Measurements from ENCODE around the gene KCNQ4.

The KCNQ4 gene

DNA sequence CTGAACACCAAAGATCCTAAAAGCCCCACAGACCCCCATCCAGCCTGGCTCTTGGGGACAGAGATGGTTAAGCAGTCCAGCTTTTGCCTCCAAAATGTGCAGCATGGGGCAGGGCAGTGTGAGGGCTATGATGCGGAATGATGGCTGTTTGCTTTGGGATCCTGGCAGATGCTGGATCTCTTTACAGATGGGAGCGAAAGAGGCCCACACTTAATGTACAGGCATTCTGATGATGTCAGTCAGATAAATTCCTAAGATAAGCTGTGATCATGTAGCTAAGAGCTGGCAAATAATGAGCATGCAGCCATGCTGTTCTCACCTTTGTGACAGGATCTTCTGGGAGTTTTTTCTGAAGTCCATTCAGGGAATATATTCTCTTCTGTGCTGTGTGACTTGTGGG, 17.6 kb upstream of the KCNQ4 start:
- peaks cover 53 to 98% of the 10 kb centered on the region in 2 donors for H3K36me3 ChIP-seq (replicated peaks in 1 of 2; ENCODE audit: control insufficient read depth in 2 of 2, insufficient read depth in 2 of 2, low read length in 2 of 2)

DNA sequence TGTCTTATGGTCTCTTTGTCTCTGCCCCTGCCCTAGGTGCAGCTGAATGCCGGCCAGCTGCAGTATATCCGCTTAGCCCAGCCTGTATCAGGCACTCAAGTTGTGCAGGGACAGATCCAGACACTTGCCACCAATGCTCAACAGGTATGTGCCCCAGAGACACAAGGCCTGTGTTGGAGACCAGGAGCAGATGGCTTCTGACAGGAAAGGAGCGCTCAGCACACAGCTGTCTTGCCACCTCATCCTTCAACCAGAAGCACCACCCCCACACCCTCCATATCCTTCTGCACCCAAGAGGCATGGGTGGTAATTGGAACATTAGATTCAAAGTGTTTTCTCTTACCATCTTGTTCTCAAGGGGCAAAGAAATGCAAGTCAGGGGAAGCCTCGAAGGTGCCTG, 17.0 kb upstream of the KCNQ4 start:
- DNase-seq (ENCODE audit: low spot score), result no peak
- H3K27me3 ChIP-seq (ENCODE audit: control insufficient read depth in 3 of 3, insufficient read depth in 3 of 3, low read depth in 1 of 3, low read length in 3 of 3), result no peaks in the 10 kb centered on the region
- no peak overlapping the region for H3K4ac ChIP-seq (ENCODE audit: low read length)
- H2BK120ac ChIP-seq (ENCODE audit: low read depth, low read length), result no peak overlapping the region
- H3K18ac ChIP-seq (ENCODE audit: low read length), result no peak overlapping the region
- no peak overlapping the region for H4K91ac ChIP-seq (ENCODE audit: low read depth, low read length, poor library complexity)
- no peak overlapping the region for H3K4me3 ChIP-seq (ENCODE audit: low read length in 2 of 2)
- no CpG with 5 or more reads among the region's 4 CpGs for WGBS, 2 donors (ENCODE audit: extremely low coverage in 2 of 2, insufficient read length in 2 of 2, insufficient replicate concordance in 1 of 2)
- no peak overlapping the region for H2BK15ac ChIP-seq (ENCODE audit: low read length)
- H3K14ac ChIP-seq (ENCODE audit: low read length), result no peak overlapping the region
- no peak overlapping the region for H3K4me2 ChIP-seq (ENCODE audit: insufficient read depth, low read length, poor library complexity, severe bottlenecking)
- H3K27ac ChIP-seq (replicated peaks; ENCODE audit: low read length), result no peak overlapping the region
- no peak overlapping the region for H2BK12ac ChIP-seq (ENCODE audit: low read length)
- no peak overlapping the region for H2BK5ac ChIP-seq (ENCODE audit: low read length)
- no peak overlapping the region for H2AK5ac ChIP-seq (ENCODE audit: low read depth, low read length)
- H3K9ac ChIP-seq (ENCODE audit: low read depth, low read length, poor library complexity), result no peak overlapping the region
- no peak overlapping the region for H3K23ac ChIP-seq (ENCODE audit: low read depth, low read length, poor library complexity)
- peaks cover 1% of the 10 kb centered on the region for H3K79me1 ChIP-seq (ENCODE audit: low read depth, low read length)
- no peaks in the 10 kb centered on the region for H3K9me3 ChIP-seq (replicated peaks in 1 of 2; ENCODE audit: control insufficient read depth in 2 of 2, insufficient read depth in 1 of 2, low read depth in 1 of 2, low read length in 2 of 2)
- no peak overlapping the region for H2AFZ ChIP-seq (ENCODE audit: low read length)
- H4K8ac ChIP-seq (ENCODE audit: low read depth, low read length), result no peak overlapping the region
- peaks cover 54 to 98% of the 10 kb centered on the region in 2 donors for H3K36me3 ChIP-seq (replicated peaks in 1 of 2; ENCODE audit: control insufficient read depth in 2 of 2, insufficient read depth in 2 of 2, low read length in 2 of 2)
- H3K4me1 ChIP-seq (ENCODE audit: control insufficient read depth in 2 of 2, insufficient read depth in 1 of 2, low read depth in 1 of 2, low read length in 2 of 2), result no peaks in the 10 kb centered on the region

More for the DNA sequence above, 17.6 kb upstream of the KCNQ4 start:
- H3K23ac ChIP-seq (ENCODE audit: low read depth, low read length, poor library complexity), result no peak overlapping the region
- H3K4ac ChIP-seq (ENCODE audit: low read length), result no peak overlapping the region
- H2BK120ac ChIP-seq (ENCODE audit: low read depth, low read length), result no peak overlapping the region
- no peak overlapping the region for H3K27ac ChIP-seq (replicated peaks; ENCODE audit: low read length)
- no peak overlapping the region for H3K4me2 ChIP-seq (ENCODE audit: insufficient read depth, low read length, poor library complexity, severe bottlenecking)
- H3K4me3 ChIP-seq (ENCODE audit: low read length in 2 of 2), result no peak overlapping the region
- WGBS, 2 donors (ENCODE audit: extremely low coverage in 2 of 2, insufficient read length in 2 of 2, insufficient replicate concordance in 1 of 2), result no CpG with 5 or more reads among the region's 2 CpGs
- H3K27me3 ChIP-seq (ENCODE audit: control insufficient read depth in 3 of 3, insufficient read depth in 3 of 3, low read depth in 1 of 3, low read length in 3 of 3), result no peaks in the 10 kb centered on the region
- no peak for DNase-seq (ENCODE audit: low spot score)
- H2BK15ac ChIP-seq (ENCODE audit: low read length), result no peak overlapping the region
- no peak overlapping the region for H3K14ac ChIP-seq (ENCODE audit: low read length)
- H2BK12ac ChIP-seq (ENCODE audit: low read length), result no peak overlapping the region
- H3K4me1 ChIP-seq (ENCODE audit: control insufficient read depth in 2 of 2, insufficient read depth in 1 of 2, low read depth in 1 of 2, low read length in 2 of 2), result no peaks in the 10 kb centered on the region
- no peak overlapping the region for H2BK5ac ChIP-seq (ENCODE audit: low read length)
- no peak overlapping the region for H4K91ac ChIP-seq (ENCODE audit: low read depth, low read length, poor library complexity)
- no peak overlapping the region for H3K18ac ChIP-seq (ENCODE audit: low read length)
- no peak overlapping the region for H4K8ac ChIP-seq (ENCODE audit: low read depth, low read length)
- H3K9ac ChIP-seq (ENCODE audit: low read depth, low read length, poor library complexity), result no peak overlapping the region
- peaks cover 1% of the 10 kb centered on the region for H3K79me1 ChIP-seq (ENCODE audit: low read depth, low read length)
- H2AK5ac ChIP-seq (ENCODE audit: low read depth, low read length), result no peak overlapping the region
- H2AFZ ChIP-seq (ENCODE audit: low read length), result no peak overlapping the region
- H3K9me3 ChIP-seq (replicated peaks in 1 of 2; ENCODE audit: control insufficient read depth in 2 of 2, insufficient read depth in 1 of 2, low read depth in 1 of 2, low read length in 2 of 2), result no peaks in the 10 kb centered on the region

DNA sequence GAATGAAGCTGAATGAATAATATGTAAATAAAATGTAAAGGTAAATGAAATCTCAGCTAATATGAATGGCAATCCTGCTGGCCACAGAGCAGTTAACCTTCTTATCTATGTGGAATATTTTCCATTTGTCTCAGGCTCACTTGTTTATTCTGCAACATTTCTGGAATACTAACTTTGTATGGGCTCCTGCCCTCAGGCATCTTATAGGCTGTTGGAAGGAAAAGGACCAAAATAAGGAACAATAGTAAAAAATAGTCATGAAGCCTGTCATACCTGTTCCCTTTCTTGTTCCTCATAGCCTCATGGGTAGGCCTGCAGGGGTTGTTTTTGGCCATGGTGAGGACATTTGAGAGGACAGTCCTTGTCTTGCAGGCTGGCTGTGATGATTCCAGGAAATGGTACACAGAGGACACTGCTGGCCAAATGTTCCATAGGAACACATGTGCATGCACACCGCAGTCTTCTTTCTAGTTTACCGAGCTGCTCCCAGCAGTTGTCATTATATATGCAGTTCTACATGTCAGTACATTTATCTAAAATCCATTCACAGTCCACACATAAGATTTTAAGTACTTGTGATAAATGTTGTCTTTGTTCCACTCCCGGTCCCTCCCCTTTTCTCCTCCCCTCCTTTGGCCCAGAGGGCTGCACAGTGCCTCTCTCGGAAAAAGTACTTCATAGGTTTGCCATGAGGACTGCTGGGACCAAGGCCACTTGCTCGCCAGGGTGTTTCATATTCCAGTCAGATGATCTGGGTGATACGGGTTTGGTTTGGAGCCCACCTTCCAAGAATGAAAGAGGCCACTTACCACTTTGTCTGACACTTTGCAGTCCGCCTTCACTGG, 15.2 kb upstream of the KCNQ4 start:
- Histone ChIP-seq H4K91ac (ENCODE audit: low read depth, low read length, poor library complexity) (no peak overlapping the region), H3K18ac (ENCODE audit: low read length) (no peak overlapping the region), H3K27me3 (ENCODE audit: control insufficient read depth in 3 of 3, insufficient read depth in 3 of 3, low read depth in 1 of 3, low read length in 3 of 3) (no peaks in the 10 kb centered on the region), H2BK5ac (ENCODE audit: low read length) (no peak overlapping the region), H2BK120ac (ENCODE audit: low read depth, low read length) (no peak overlapping the region), H3K9me3 (replicated peaks in 1 of 2; ENCODE audit: control insufficient read depth in 2 of 2, insufficient read depth in 1 of 2, low read depth in 1 of 2, low read length in 2 of 2) (no peaks in the 10 kb centered on the region), H3K79me1 (ENCODE audit: low read depth, low read length) (peaks cover 1% of the 10 kb centered on the region), H3K36me3 (replicated peaks in 1 of 2; ENCODE audit: control insufficient read depth in 2 of 2, insufficient read depth in 2 of 2, low read length in 2 of 2) (peaks cover 52 to 94% of the 10 kb centered on the region in 2 donors), H3K4me3 (ENCODE audit: low read length in 2 of 2) (no peak overlapping the region), H2BK12ac (ENCODE audit: low read length) (no peak overlapping the region), H2AK5ac (ENCODE audit: low read depth, low read length) (no peak overlapping the region), H3K14ac (ENCODE audit: low read length) (no peak overlapping the region), H3K4me1 (ENCODE audit: control insufficient read depth in 2 of 2, insufficient read depth in 1 of 2, low read depth in 1 of 2, low read length in 2 of 2) (no peaks in the 10 kb centered on the region), H3K4ac (ENCODE audit: low read length) (no peak overlapping the region), H2AFZ (ENCODE audit: low read length) (no peak overlapping the region), H4K8ac (ENCODE audit: low read depth, low read length) (no peak overlapping the region), H3K9ac (ENCODE audit: low read depth, low read length, poor library complexity) (no peak overlapping the region), H3K27ac (replicated peaks; ENCODE audit: low read length) (no peak overlapping the region), H2BK15ac (ENCODE audit: low read length) (no peak overlapping the region), H3K4me2 (ENCODE audit: insufficient read depth, low read length, poor library complexity, severe bottlenecking) (no peak overlapping the region), H3K23ac (ENCODE audit: low read depth, low read length, poor library complexity) (no peak overlapping the region)
- no peak for DNase-seq (ENCODE audit: low spot score)
- no CpG with 5 or more reads among the region's 7 CpGs for WGBS, 2 donors (ENCODE audit: extremely low coverage in 2 of 2, insufficient read length in 2 of 2, insufficient replicate concordance in 1 of 2)

DNA sequence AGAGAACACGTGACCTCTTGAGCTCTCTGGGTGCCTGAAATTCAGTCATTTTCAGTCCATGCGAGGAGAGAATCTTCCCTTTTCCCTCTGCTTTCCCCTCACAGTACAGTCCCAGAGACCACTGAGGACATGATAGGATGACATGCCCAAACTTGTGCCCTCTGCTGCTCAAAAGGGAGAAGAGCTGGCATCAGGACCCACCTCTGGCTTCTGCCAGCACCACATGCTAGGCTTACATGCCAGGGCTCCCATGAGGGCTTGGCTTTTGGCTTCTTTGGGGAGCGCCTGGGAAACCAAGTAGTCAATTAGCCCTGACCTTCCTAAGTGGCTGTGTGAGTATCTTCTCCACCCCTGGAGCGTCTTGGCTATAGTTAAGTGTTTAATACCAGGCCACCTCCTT, 13.8 kb upstream of the KCNQ4 start:
- Histone ChIP-seq H3K27me3 (ENCODE audit: control insufficient read depth in 3 of 3, insufficient read depth in 3 of 3, low read depth in 1 of 3, low read length in 3 of 3) (no peaks in the 10 kb centered on the region), H3K9me3 (replicated peaks in 1 of 2; ENCODE audit: control insufficient read depth in 2 of 2, insufficient read depth in 1 of 2, low read depth in 1 of 2, low read length in 2 of 2) (no peaks in the 10 kb centered on the region), H3K14ac (ENCODE audit: low read length) (no peak overlapping the region), H3K4me1 (ENCODE audit: control insufficient read depth in 2 of 2, insufficient read depth in 1 of 2, low read depth in 1 of 2, low read length in 2 of 2) (no peaks in the 10 kb centered on the region), H2BK5ac (ENCODE audit: low read length) (no peak overlapping the region), H3K4me2 (ENCODE audit: insufficient read depth, low read length, poor library complexity, severe bottlenecking) (no peak overlapping the region), H2BK12ac (ENCODE audit: low read length) (no peak overlapping the region), H3K27ac (replicated peaks; ENCODE audit: low read length) (no peak overlapping the region), H3K23ac (ENCODE audit: low read depth, low read length, poor library complexity) (no peak overlapping the region), H2BK15ac (ENCODE audit: low read length) (no peak overlapping the region), H2AFZ (ENCODE audit: low read length) (no peak overlapping the region), H3K4ac (ENCODE audit: low read length) (no peak overlapping the region), H4K91ac (ENCODE audit: low read depth, low read length, poor library complexity) (no peak overlapping the region), H3K9ac (ENCODE audit: low read depth, low read length, poor library complexity) (no peak overlapping the region), H2AK5ac (ENCODE audit: low read depth, low read length) (no peak overlapping the region), H3K36me3 (replicated peaks in 1 of 2; ENCODE audit: control insufficient read depth in 2 of 2, insufficient read depth in 2 of 2, low read length in 2 of 2) (peaks cover 48 to 79% of the 10 kb centered on the region in 2 donors), H3K4me3 (ENCODE audit: low read length in 2 of 2) (no peak overlapping the region), H2BK120ac (ENCODE audit: low read depth, low read length) (no peak overlapping the region), H3K79me1 (ENCODE audit: low read depth, low read length) (peaks cover 1% of the 10 kb centered on the region), H3K18ac (ENCODE audit: low read length) (no peak overlapping the region), H4K8ac (ENCODE audit: low read depth, low read length) (no peak overlapping the region)
- no peak for DNase-seq (ENCODE audit: low spot score)
- no CpG with 5 or more reads among the region's 4 CpGs for WGBS, 2 donors (ENCODE audit: extremely low coverage in 2 of 2, insufficient read length in 2 of 2, insufficient replicate concordance in 1 of 2)

Data from neuronal stem cell (in vitro differentiated cells).